BLaER1 (cell line): ENCODE data around the gene ERAL1.
"Not testable (repeated sequence)": the region's sequence is repeated elsewhere in the genome, so short reads cannot be mapped to it uniquely, and the experiment has no call there.

Source experiments
- H3K27ac ChIP-seq: shearing (Covaris generic); formaldehyde crosslinking; 2 replicates; pipeline ENCODE4 v1.8.1; 2022
- H3K27me3 ChIP-seq: shearing (Covaris generic); formaldehyde crosslinking; 2 replicates; pipeline ENCODE4 v1.8.1; 2022
- H3K36me3 ChIP-seq: shearing (Covaris generic); formaldehyde crosslinking; 2 replicates; pipeline ENCODE4 v1.8.1; 2022
- H3K4me1 ChIP-seq: shearing (Covaris generic); formaldehyde crosslinking; 2 replicates; pipeline ENCODE4 v1.8.1; 2022
- H3K4me2 ChIP-seq: shearing (Covaris generic); formaldehyde crosslinking; 2 replicates; pipeline ENCODE4 v1.8.1; 2022
- H3K4me3 ChIP-seq: shearing (Covaris generic); formaldehyde crosslinking; 2 replicates; pipeline ENCODE4 v1.8.1; 2022
- H3K9ac ChIP-seq: shearing (Covaris generic); formaldehyde crosslinking; 2 replicates; pipeline ENCODE4 v1.8.1; 2022
- H3K9me3 ChIP-seq: shearing (Covaris generic); formaldehyde crosslinking; 2 replicates; pipeline ENCODE4 v1.8.1; 2022
- H4K20me1 ChIP-seq: shearing (Covaris generic); formaldehyde crosslinking; 2 replicates; pipeline ENCODE4 v1.8.1; 2022
- Cebpa-rat ChIP-seq: shearing (Covaris generic); IDR thresholded peaks from 2 replicates; pipeline ENCODE4 v1.8.1; 2022

ERAL1 gene

DNA sequence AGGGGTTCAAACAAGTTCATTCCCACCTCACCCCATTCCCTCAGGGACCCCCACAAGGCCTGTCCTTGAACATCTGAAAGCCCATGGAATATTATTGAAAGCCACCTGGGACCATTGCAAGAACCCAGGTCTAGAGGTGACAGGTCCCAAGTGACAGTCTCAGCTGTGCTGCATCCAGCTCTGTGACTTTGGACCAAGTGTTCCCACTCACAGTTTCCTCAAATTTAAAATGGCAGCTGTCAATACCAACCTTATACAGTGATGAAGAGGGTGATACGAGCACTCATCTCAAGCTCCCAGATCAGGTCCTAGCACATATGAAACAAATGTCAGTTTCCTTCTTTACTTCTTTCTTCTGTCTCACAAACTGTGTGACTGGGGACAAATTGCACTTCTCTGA, 9.1 kb downstream of the ERAL1 start:
- H4K20me1 ChIP-seq, result no peaks in the 10 kb centered on the region
- no peaks in the 10 kb centered on the region for H3K27me3 ChIP-seq
- H3K9ac ChIP-seq, result no peak overlapping the region
- no peak overlapping the region for H3K27ac ChIP-seq
- H3K4me3 ChIP-seq, result no peak overlapping the region
- H3K9me3 ChIP-seq, result no peaks in the 10 kb centered on the region
- TF ChIP-seq Cebpa-rat, result no peak
- no peak overlapping the region for H3K4me2 ChIP-seq
- H3K4me1 ChIP-seq, result no peaks in the 10 kb centered on the region
- H3K36me3 ChIP-seq, result peaks cover 32% of the 10 kb centered on the region

DNA sequence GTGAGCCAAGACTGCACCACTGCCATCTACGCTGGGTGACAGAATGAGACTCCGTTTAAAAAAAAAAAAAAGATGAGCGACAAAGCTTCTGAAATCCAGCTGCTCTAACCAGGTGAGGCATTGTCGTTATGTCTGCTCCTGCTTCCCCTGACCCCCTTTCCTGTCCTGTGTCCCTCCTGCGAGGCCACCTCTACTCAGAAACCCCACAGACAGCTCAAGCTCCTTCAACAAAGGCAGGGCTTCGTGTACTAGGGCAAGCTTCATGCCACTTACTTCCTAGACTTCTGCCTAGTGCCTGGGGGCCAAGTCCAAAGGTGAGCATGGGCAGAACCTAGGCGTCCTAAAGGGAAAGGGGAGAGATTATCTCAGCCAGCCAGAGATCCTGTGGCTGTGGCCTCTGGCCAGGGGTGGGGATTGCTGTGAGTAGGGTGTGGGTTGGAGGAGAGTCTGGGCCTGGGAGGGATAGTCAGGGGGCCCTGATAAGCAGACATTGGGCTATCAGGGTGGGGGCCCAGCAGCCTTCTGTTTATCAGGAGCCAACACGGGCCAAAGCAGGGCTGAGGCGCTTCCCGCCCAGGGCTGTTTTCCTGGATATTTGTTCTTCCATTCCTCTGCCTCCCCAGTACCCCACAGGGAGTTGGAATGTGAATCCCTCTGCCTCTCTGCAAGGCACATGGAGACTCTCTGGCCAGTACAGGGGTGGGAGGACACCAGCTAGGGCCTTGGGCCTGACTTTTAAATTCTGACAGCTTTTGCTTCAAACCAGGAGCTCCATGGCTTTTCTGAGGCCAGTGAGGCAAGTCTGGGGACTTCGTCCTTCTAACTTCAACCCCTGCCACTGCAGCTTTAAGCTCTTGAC, 10.4 kb downstream of the ERAL1 start:
- TF ChIP-seq Cebpa-rat, result no peak
- Histone ChIP-seq H3K9ac (0 out of 2 replicates have a peak overlapping the region, but pooled peaks have one; percentile 29), H3K27ac (no peak overlapping the region; the same call in 1 of the 2 replicates), H3K4me3 (no peak overlapping the region), H3K4me1 (no peaks in the 10 kb centered on the region), H3K36me3 (peaks cover 20% of the 10 kb centered on the region), H3K4me2 (no peak overlapping the region), H3K27me3 (no peaks in the 10 kb centered on the region), H4K20me1 (no peaks in the 10 kb centered on the region), H3K9me3 (no peaks in the 10 kb centered on the region)

DNA sequence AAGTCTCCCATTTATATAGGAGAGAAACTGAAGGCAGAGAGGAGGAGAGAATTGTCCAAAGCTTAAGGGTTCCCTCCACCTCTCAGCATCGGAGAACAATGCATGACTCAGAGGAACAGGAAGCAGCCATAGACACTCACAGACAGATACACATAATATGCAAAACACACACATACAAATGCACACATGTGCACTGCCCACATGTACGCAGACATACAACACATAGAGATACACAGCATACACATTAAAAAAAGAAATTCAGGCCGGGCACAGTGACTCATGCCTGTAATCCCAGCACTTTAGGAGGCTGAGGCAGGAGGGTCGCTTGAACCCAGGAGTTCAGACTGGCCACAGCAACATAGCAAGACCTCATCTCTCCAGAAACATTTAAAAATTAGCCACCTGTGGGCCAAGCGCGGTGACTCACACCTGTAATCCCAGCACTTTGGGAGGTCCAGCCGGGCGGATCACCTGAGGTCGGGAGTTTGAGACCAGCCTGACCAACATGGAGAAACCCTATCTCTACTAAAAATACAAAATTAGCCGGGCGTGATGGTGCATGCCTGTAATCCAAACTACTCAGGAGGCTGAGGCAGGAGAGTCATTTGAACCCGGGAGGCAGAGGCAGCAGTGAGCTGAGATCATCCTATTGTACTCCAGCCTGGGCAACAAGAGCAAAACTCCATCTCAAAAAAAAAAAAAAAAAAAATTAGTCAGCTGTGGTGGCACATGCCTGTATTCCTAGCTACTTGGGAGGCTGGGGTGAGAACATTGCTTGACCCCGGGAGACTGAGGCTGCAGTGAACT, 11.3 kb downstream of the ERAL1 start:
- H3K36me3 ChIP-seq, result peaks cover 12% of the 10 kb centered on the region; the same call in 1 of the 2 replicates
- no peaks in the 10 kb centered on the region for H3K9me3 ChIP-seq
- H4K20me1 ChIP-seq, result no peaks in the 10 kb centered on the region
- peaks cover 6% of the 10 kb centered on the region for H3K4me1 ChIP-seq
- H3K4me2 ChIP-seq, result no peak overlapping the region
- TF ChIP-seq Cebpa-rat, result no peak
- no peak overlapping the region for H3K27ac ChIP-seq
- no peak overlapping the region for H3K4me3 ChIP-seq
- 0 out of 2 replicates have a peak overlapping the region, but pooled peaks have one; percentile 29 for H3K9ac ChIP-seq
- H3K27me3 ChIP-seq, result no peaks in the 10 kb centered on the region

DNA sequence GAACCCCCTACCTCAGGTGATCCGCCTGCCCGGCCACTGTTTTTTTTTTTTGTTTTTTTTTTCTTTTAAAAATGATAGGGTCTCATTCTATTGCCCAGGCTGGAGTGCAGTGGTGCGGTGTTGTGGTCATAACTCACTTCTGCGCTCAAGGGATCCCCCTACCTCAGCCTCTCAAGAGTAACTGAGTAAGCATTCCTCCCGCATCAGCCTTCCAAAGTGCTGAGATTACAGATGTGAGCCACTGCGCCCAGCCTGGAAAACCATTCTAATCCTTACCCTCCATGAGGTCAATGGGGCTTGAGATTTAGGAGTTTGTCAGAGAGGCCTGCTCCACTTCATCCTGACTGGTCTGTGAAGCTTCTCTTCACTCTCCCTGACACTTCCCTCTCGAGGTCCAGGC, 12.5 kb downstream of the ERAL1 start:
- Histone ChIP-seq H3K9me3 (no peaks in the 10 kb centered on the region), H3K36me3 (peaks cover 1% of the 10 kb centered on the region; the same call in 1 of the 2 replicates), H3K27ac (no peak overlapping the region), H3K4me1 (peaks cover 16% of the 10 kb centered on the region), H3K27me3 (no peaks in the 10 kb centered on the region), H3K9ac (no peak overlapping the region), H3K4me2 (no peak overlapping the region), H4K20me1 (no peaks in the 10 kb centered on the region), H3K4me3 (no peak overlapping the region)
- no peak for TF ChIP-seq Cebpa-rat

GRCh38 chr17:28871056-28871579, 16.3 kb downstream of the ERAL1 start:
- H3K9me3 ChIP-seq, result no peaks in the 10 kb centered on the region
- peak overlapping the region; percentile 73 for H3K27ac ChIP-seq
- TF ChIP-seq Cebpa-rat, result no peak
- no peaks in the 10 kb centered on the region for H3K36me3 ChIP-seq
- peak overlapping the region; percentile 62 for H3K4me2 ChIP-seq
- H3K27me3 ChIP-seq, result no peaks in the 10 kb centered on the region
- H3K4me3 ChIP-seq, result no peak overlapping the region
- H4K20me1 ChIP-seq, result no peaks in the 10 kb centered on the region
- peaks cover 16% of the 10 kb centered on the region for H3K4me1 ChIP-seq
- H3K9ac ChIP-seq, result peak overlapping the region; percentile 66; the same call in 1 of the 2 replicates

- no peaks in the 10 kb centered on the region for H3K9me3 ChIP-seq
- no peaks in the 10 kb centered on the region for H3K27me3 ChIP-seq
- H4K20me1 ChIP-seq, result no peaks in the 10 kb centered on the region
- TF ChIP-seq Cebpa-rat, result no peak
- H3K4me1 ChIP-seq, result peaks cover 16% of the 10 kb centered on the region
- H3K4me2 ChIP-seq, result no peak overlapping the region
- no peak overlapping the region for H3K27ac ChIP-seq
- peaks cover 11% of the 10 kb centered on the region for H3K36me3 ChIP-seq
- no peak overlapping the region for H3K9ac ChIP-seq
- no peak overlapping the region for H3K4me3 ChIP-seq
Measured at GRCh38 chr17:28873839-28874238, 19.0 kb downstream of the ERAL1 start.

- H3K36me3 ChIP-seq, result peaks cover 20% of the 10 kb centered on the region
- no peak overlapping the region for H3K9ac ChIP-seq
- H3K27ac ChIP-seq, result no peak overlapping the region
- TF ChIP-seq Cebpa-rat, result no peak
- no peak overlapping the region for H3K4me3 ChIP-seq
- H3K27me3 ChIP-seq, result no peaks in the 10 kb centered on the region
- no peaks in the 10 kb centered on the region for H4K20me1 ChIP-seq
- H3K4me1 ChIP-seq, result peaks cover 16% of the 10 kb centered on the region
- no peak overlapping the region for H3K4me2 ChIP-seq
- no peaks in the 10 kb centered on the region for H3K9me3 ChIP-seq
Measured at GRCh38 chr17:28874750-28875149, 19.9 kb downstream of the ERAL1 start.

GRCh38 chr17:28875848-28876550, 21.2 kb downstream of the ERAL1 start:
- Histone ChIP-seq H4K20me1 (no peaks in the 10 kb centered on the region), H3K4me1 (peaks cover 12% of the 10 kb centered on the region), H3K36me3 (peaks cover 33% of the 10 kb centered on the region), H3K9ac (no peak overlapping the region), H3K4me3 (no peak overlapping the region), H3K4me2 (no peak overlapping the region), H3K9me3 (no peaks in the 10 kb centered on the region), H3K27ac (no peak overlapping the region), H3K27me3 (no peaks in the 10 kb centered on the region)
- no peak for TF ChIP-seq Cebpa-rat

GRCh38 chr17:28877150-28877711, 22.4 kb downstream of the ERAL1 start:
- H4K20me1 ChIP-seq, H3K4me1 ChIP-seq, H3K4me3 ChIP-seq, H3K4me2 ChIP-seq, H3K9me3 ChIP-seq, H3K27me3 ChIP-seq, H3K27ac ChIP-seq, H3K9ac ChIP-seq: not testable (repeated sequence)
- peak; percentile 42; the same call in 1 of the 2 replicates for TF ChIP-seq Cebpa-rat
- peaks cover 45% of the 10 kb centered on the region for H3K36me3 ChIP-seq
